ENCODE measurements around the gene PAOX.

PAOX gene

GRCh38 chr10:133349577-133350011, 29.5 kb upstream of the PAOX start:
- no peaks in the 10 kb centered on the region for H3K27me3 ChIP-seq (ENCODE audit: control insufficient read depth in 2 of 2, insufficient read depth in 2 of 2, low read length in 2 of 2)
- H3K4me3 ChIP-seq (ENCODE audit: low read length in 2 of 2), result no peak overlapping the region

GRCh38 chr10:133350283-133350949, 28.6 kb upstream of the PAOX start:
- H3K4me3 ChIP-seq (ENCODE audit: low read length in 2 of 2), result no peak overlapping the region
- no peaks in the 10 kb centered on the region for H3K27me3 ChIP-seq (ENCODE audit: control insufficient read depth in 2 of 2, insufficient read depth in 2 of 2, low read length in 2 of 2)
- peaks cover 0 to 5% of the 10 kb centered on the region in 2 donors for H3K4me1 ChIP-seq (ENCODE audit: control insufficient read depth in 2 of 2, insufficient read depth in 2 of 2, low read length in 2 of 2)
- H3K9ac ChIP-seq (ENCODE audit: low read depth in 1 of 2, low read length in 2 of 2), result no peak overlapping the region
- no peak overlapping the region for H3K27ac ChIP-seq (ENCODE audit: low read depth in 2 of 2, low read length in 2 of 2)
- no peaks in the 10 kb centered on the region for H3K9me3 ChIP-seq (ENCODE audit: control insufficient read depth in 2 of 2, low read length in 2 of 2)
- H3K36me3 ChIP-seq (ENCODE audit: control insufficient read depth in 2 of 2, insufficient read depth in 2 of 2, low read length in 2 of 2), result no peaks in the 10 kb centered on the region

More at GRCh38 chr10:133349577-133350011, 29.5 kb upstream of the PAOX start:
- H3K36me3 ChIP-seq (ENCODE audit: control insufficient read depth in 2 of 2, insufficient read depth in 2 of 2, low read length in 2 of 2), result no peaks in the 10 kb centered on the region
- H3K27ac ChIP-seq (ENCODE audit: low read depth in 2 of 2, low read length in 2 of 2), result no peak overlapping the region
- peaks cover 0 to 5% of the 10 kb centered on the region in 2 donors for H3K4me1 ChIP-seq (ENCODE audit: control insufficient read depth in 2 of 2, insufficient read depth in 2 of 2, low read length in 2 of 2)
- H3K9ac ChIP-seq (ENCODE audit: low read depth in 1 of 2, low read length in 2 of 2), result no peak overlapping the region
- H3K9me3 ChIP-seq (ENCODE audit: control insufficient read depth in 2 of 2, low read length in 2 of 2), result no peaks in the 10 kb centered on the region

GRCh38 chr10:133350950-133351329, 28.1 kb upstream of the PAOX start:
- no peak overlapping the region for H3K4me3 ChIP-seq (ENCODE audit: low read length in 2 of 2)
- peaks cover 0 to 5% of the 10 kb centered on the region in 2 donors for H3K4me1 ChIP-seq (ENCODE audit: control insufficient read depth in 2 of 2, insufficient read depth in 2 of 2, low read length in 2 of 2)
- no peaks in the 10 kb centered on the region for H3K27me3 ChIP-seq (ENCODE audit: control insufficient read depth in 2 of 2, insufficient read depth in 2 of 2, low read length in 2 of 2)
- H3K36me3 ChIP-seq (ENCODE audit: control insufficient read depth in 2 of 2, insufficient read depth in 2 of 2, low read length in 2 of 2), result no peaks in the 10 kb centered on the region
- H3K9me3 ChIP-seq (ENCODE audit: control insufficient read depth in 2 of 2, low read length in 2 of 2), result no peaks in the 10 kb centered on the region
- no peak overlapping the region for H3K9ac ChIP-seq (ENCODE audit: low read depth in 1 of 2, low read length in 2 of 2)
- no peak overlapping the region for H3K27ac ChIP-seq (ENCODE audit: low read depth in 2 of 2, low read length in 2 of 2)

DNA sequence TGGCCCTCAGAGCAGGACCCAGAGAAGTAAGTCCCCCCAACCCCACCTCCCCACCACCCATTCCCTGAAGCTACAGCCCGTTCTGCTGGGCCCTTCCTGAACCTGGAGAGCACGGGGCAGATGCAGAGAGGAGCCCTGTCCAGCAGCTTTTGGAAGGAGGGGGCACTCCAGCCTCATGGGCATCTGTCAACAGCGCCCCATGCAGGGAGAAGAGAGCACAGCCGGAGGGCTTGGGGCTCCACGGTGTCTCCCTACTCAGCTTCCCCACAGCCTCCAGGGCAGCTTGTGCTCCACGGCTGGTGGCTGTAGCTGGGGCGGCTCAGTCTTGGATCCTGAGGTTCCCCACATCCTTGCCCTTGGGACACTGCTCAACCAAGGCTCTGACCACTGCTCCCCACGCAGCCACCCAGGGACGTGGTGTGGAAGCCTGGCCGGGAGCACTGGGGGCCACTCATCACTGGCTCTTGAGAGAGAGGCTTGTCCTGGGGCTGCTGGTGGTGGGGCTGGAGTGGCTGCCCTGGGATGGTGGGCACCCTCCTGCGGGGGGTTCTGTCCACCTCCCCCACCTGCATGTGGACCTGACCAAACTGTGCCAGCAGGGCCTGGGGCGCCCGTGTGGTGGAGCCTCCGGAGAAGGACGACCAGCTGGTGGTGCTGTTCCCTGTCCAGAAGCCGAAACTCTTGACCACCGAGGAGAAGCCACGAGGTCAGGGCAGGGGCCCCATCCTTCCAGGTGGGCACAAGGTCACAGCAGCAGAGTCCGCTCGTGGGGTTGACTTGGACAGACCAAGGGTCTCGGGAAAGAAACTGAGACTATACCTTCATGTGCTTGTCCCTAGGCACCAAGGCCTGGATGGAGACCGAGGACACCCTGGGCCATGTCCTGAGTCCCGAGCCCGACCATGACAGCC, 27.4 kb upstream of the PAOX start:
- H3K27me3 ChIP-seq (ENCODE audit: control insufficient read depth in 2 of 2, insufficient read depth in 2 of 2, low read length in 2 of 2), result no peaks in the 10 kb centered on the region
- H3K9ac ChIP-seq (ENCODE audit: low read depth in 1 of 2, low read length in 2 of 2), result no peak overlapping the region
- no peaks in the 10 kb centered on the region for H3K36me3 ChIP-seq (ENCODE audit: control insufficient read depth in 2 of 2, insufficient read depth in 2 of 2, low read length in 2 of 2)
- H3K4me3 ChIP-seq (ENCODE audit: low read length in 2 of 2), result no peak overlapping the region
- no peak overlapping the region for H3K27ac ChIP-seq (ENCODE audit: low read depth in 2 of 2, low read length in 2 of 2)
- H3K9me3 ChIP-seq (ENCODE audit: control insufficient read depth in 2 of 2, low read length in 2 of 2), result no peaks in the 10 kb centered on the region
- H3K4me1 ChIP-seq (ENCODE audit: control insufficient read depth in 2 of 2, insufficient read depth in 2 of 2, low read length in 2 of 2), result peaks cover 5 to 9% of the 10 kb centered on the region in 2 donors

- Histone ChIP-seq H3K27me3 (ENCODE audit: control insufficient read depth in 2 of 2, insufficient read depth in 2 of 2, low read length in 2 of 2) (no peaks in the 10 kb centered on the region), H3K9ac (ENCODE audit: low read depth in 1 of 2, low read length in 2 of 2) (no peak overlapping the region), H3K4me3 (ENCODE audit: low read length in 2 of 2) (no peak overlapping the region), H3K36me3 (ENCODE audit: control insufficient read depth in 2 of 2, insufficient read depth in 2 of 2, low read length in 2 of 2) (no peaks in the 10 kb centered on the region), H3K27ac (ENCODE audit: low read depth in 2 of 2, low read length in 2 of 2) (no peak overlapping the region), H3K9me3 (ENCODE audit: control insufficient read depth in 2 of 2, low read length in 2 of 2) (no peaks in the 10 kb centered on the region), H3K4me1 (ENCODE audit: control insufficient read depth in 2 of 2, insufficient read depth in 2 of 2, low read length in 2 of 2) (peaks cover 6 to 12% of the 10 kb centered on the region in 2 donors)
Observed at GRCh38 chr10:133353202-133353959, 25.7 kb upstream of the PAOX start.

GRCh38 chr10:133353988-133354605, 25.0 kb upstream of the PAOX start:
- no peaks in the 10 kb centered on the region for H3K27me3 ChIP-seq (ENCODE audit: control insufficient read depth in 2 of 2, insufficient read depth in 2 of 2, low read length in 2 of 2)
- no peak overlapping the region for H3K9ac ChIP-seq (ENCODE audit: low read depth in 1 of 2, low read length in 2 of 2)
- no peak overlapping the region for H3K4me3 ChIP-seq (ENCODE audit: low read length in 2 of 2)
- H3K4me1 ChIP-seq (ENCODE audit: control insufficient read depth in 2 of 2, insufficient read depth in 2 of 2, low read length in 2 of 2), result peaks cover 6 to 12% of the 10 kb centered on the region in 2 donors
- H3K36me3 ChIP-seq (ENCODE audit: control insufficient read depth in 2 of 2, insufficient read depth in 2 of 2, low read length in 2 of 2), result no peaks in the 10 kb centered on the region
- no peaks in the 10 kb centered on the region for H3K9me3 ChIP-seq (ENCODE audit: control insufficient read depth in 2 of 2, low read length in 2 of 2)
- H3K27ac ChIP-seq (ENCODE audit: low read depth in 2 of 2, low read length in 2 of 2), result no peak overlapping the region

DNA sequence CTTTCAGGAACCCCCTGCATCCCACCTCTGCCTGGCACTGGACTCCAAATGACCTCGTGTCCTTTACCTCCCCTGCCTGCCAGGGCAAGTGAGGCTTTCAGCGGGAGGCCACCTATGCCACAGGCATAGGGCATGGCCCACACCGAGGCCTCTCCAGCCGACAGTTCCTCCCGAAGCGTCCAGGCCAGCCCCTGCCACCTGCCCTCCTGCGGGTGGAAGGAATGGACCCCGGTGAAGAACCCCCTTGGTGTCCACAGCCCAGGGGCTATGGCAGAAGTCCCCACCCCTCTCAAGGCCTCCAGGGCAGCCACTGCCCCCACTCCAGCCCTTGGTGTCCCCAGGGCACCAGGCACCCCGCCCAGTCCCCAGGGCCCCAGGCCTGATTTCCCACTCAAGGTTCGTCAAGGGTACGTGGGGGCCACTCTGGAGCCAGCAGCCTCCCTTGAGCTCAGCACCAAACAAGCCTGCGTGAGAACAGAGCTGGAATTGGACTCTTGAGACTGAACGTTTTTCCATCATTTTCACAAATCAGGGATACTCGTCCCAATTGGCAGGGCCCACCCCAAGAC, 24.3 kb upstream of the PAOX start:
- Histone ChIP-seq H3K36me3 (ENCODE audit: control insufficient read depth in 2 of 2, insufficient read depth in 2 of 2, low read length in 2 of 2) (no peaks in the 10 kb centered on the region), H3K4me3 (ENCODE audit: low read length in 2 of 2) (no peak overlapping the region), H3K27me3 (ENCODE audit: control insufficient read depth in 2 of 2, insufficient read depth in 2 of 2, low read length in 2 of 2) (no peaks in the 10 kb centered on the region), H3K9ac (ENCODE audit: low read depth in 1 of 2, low read length in 2 of 2) (no peak overlapping the region), H3K9me3 (ENCODE audit: control insufficient read depth in 2 of 2, low read length in 2 of 2) (no peaks in the 10 kb centered on the region), H3K27ac (ENCODE audit: low read depth in 2 of 2, low read length in 2 of 2) (no peak overlapping the region), H3K4me1 (ENCODE audit: control insufficient read depth in 2 of 2, insufficient read depth in 2 of 2, low read length in 2 of 2) (peaks cover 7 to 12% of the 10 kb centered on the region in 2 donors)

- no peaks in the 10 kb centered on the region for H3K36me3 ChIP-seq (ENCODE audit: control insufficient read depth in 2 of 2, insufficient read depth in 2 of 2, low read length in 2 of 2)
- no peaks in the 10 kb centered on the region for H3K9me3 ChIP-seq (ENCODE audit: control insufficient read depth in 2 of 2, low read length in 2 of 2)
- no peaks in the 10 kb centered on the region for H3K27me3 ChIP-seq (ENCODE audit: control insufficient read depth in 2 of 2, insufficient read depth in 2 of 2, low read length in 2 of 2)
- H3K4me1 ChIP-seq (ENCODE audit: control insufficient read depth in 2 of 2, insufficient read depth in 2 of 2, low read length in 2 of 2), result peaks cover 12 to 17% of the 10 kb centered on the region in 2 donors
- H3K27ac ChIP-seq (ENCODE audit: low read depth in 2 of 2, low read length in 2 of 2), result no peak overlapping the region
- no peak overlapping the region for H3K9ac ChIP-seq (ENCODE audit: low read depth in 1 of 2, low read length in 2 of 2)
- no peak overlapping the region for H3K4me3 ChIP-seq (ENCODE audit: low read length in 2 of 2)
Observed at GRCh38 chr10:133355266-133355665, 23.8 kb upstream of the PAOX start.

DNA sequence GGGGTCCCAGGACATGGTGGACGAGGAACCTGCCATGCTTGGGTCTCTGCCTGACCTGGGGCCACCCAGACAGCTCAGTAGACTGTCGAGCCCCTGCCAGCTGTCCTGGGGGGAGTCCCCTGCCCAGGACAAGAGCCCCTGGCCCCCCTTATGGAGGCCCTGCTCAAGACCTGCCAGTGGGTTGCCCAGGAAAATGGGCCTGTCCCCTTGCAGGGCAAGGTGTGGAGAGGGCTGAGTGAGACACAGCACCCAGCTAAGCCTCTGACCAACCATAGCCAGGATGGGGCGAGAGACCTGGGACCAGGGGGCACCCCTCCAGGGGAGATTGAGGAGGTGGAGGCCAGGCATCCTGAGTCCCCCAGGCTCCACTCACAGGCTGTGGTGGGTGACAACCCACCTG, 23.1 kb upstream of the PAOX start:
- H3K4me1 ChIP-seq (ENCODE audit: control insufficient read depth in 2 of 2, insufficient read depth in 2 of 2, low read length in 2 of 2), result peaks cover 18 to 24% of the 10 kb centered on the region in 2 donors
- H3K27me3 ChIP-seq (ENCODE audit: control insufficient read depth in 2 of 2, insufficient read depth in 2 of 2, low read length in 2 of 2), result no peaks in the 10 kb centered on the region
- no peaks in the 10 kb centered on the region for H3K9me3 ChIP-seq (ENCODE audit: control insufficient read depth in 2 of 2, low read length in 2 of 2)
- H3K4me3 ChIP-seq (ENCODE audit: low read length in 2 of 2), result no peak overlapping the region
- no peaks in the 10 kb centered on the region for H3K36me3 ChIP-seq (ENCODE audit: control insufficient read depth in 2 of 2, insufficient read depth in 2 of 2, low read length in 2 of 2)
- no peak overlapping the region for H3K27ac ChIP-seq (ENCODE audit: low read depth in 2 of 2, low read length in 2 of 2)
- H3K9ac ChIP-seq (ENCODE audit: low read depth in 1 of 2, low read length in 2 of 2), result no peak overlapping the region
